ENCODE measurements around the gene PTPRF.

The PTPRF gene

GRCh38 chr1:43522776-43523480, 7.8 kb upstream of the PTPRF start:
- H3K27ac ChIP-seq: no peak overlapping the region
- TF ChIP-seq ZFX (IDR thresholded peaks at IDR 0.05; ENCODE audit: borderline replicate concordance) (no peak), CTCF (IDR thresholded peaks at IDR 0.05) (no peak)

GRCh38 chr1:43524804-43525203, 5.9 kb upstream of the PTPRF start:
- no peak overlapping the region for H3K27ac ChIP-seq

GRCh38 chr1:43526002-43526401, 4.7 kb upstream of the PTPRF start:
- TF ChIP-seq CTCF (IDR thresholded peaks at IDR 0.05): no peak
- no peak for TF ChIP-seq ZFX (IDR thresholded peaks at IDR 0.05; ENCODE audit: borderline replicate concordance)
- no peak overlapping the region for H3K27ac ChIP-seq

More at GRCh38 chr1:43524804-43525203, 5.9 kb upstream of the PTPRF start:
- TF ChIP-seq ZFX (IDR thresholded peaks at IDR 0.05; ENCODE audit: borderline replicate concordance) (no peak), CTCF (IDR thresholded peaks at IDR 0.05) (no peak)

GRCh38 chr1:43527111-43527878, 3.4 kb upstream of the PTPRF start:
- H3K27ac ChIP-seq: no peak overlapping the region

GRCh38 chr1:43529206-43529731, 1.4 kb upstream of the PTPRF start:
- TF ChIP-seq ZFX (IDR thresholded peaks at IDR 0.05; ENCODE audit: borderline replicate concordance) (no peak), CTCF (IDR thresholded peaks at IDR 0.05) (peak; percentile 90)
- peak overlapping the region; percentile 22; the same call in 1 of the 2 replicates for H3K27ac ChIP-seq

More at GRCh38 chr1:43527111-43527878, 3.4 kb upstream of the PTPRF start:
- TF ChIP-seq CTCF (IDR thresholded peaks at IDR 0.05): no peak
- TF ChIP-seq ZFX (IDR thresholded peaks at IDR 0.05; ENCODE audit: borderline replicate concordance): no peak

- peak overlapping the region; percentile 78 for H3K27ac ChIP-seq
- TF ChIP-seq ZFX (IDR thresholded peaks at IDR 0.05; ENCODE audit: borderline replicate concordance) (no peak), CTCF (IDR thresholded peaks at IDR 0.05) (peak; percentile 28)
Measured at GRCh38 chr1:43531107-43531905, 623 bp downstream of the PTPRF start.

Measured in 22Rv1 (cell line).